C4-2B (cell line): ENCODE measurements around the gene PDLIM1.

Experiments used
- ZFX ChIP-seq: fragments of 450-650 bp; IDR thresholded peaks from 2 replicates; pipeline ENCODE4 v1.6.1; 2017
- TF ChIP-seq, protein P1 (sequence below): fragments of 450-650 bp; conservative IDR thresholded peaks from 2 replicates; pipeline ENCODE4 v1.5.1; 2017; ENCODE audit warnings: mild to moderate bottlenecking

DNA sequence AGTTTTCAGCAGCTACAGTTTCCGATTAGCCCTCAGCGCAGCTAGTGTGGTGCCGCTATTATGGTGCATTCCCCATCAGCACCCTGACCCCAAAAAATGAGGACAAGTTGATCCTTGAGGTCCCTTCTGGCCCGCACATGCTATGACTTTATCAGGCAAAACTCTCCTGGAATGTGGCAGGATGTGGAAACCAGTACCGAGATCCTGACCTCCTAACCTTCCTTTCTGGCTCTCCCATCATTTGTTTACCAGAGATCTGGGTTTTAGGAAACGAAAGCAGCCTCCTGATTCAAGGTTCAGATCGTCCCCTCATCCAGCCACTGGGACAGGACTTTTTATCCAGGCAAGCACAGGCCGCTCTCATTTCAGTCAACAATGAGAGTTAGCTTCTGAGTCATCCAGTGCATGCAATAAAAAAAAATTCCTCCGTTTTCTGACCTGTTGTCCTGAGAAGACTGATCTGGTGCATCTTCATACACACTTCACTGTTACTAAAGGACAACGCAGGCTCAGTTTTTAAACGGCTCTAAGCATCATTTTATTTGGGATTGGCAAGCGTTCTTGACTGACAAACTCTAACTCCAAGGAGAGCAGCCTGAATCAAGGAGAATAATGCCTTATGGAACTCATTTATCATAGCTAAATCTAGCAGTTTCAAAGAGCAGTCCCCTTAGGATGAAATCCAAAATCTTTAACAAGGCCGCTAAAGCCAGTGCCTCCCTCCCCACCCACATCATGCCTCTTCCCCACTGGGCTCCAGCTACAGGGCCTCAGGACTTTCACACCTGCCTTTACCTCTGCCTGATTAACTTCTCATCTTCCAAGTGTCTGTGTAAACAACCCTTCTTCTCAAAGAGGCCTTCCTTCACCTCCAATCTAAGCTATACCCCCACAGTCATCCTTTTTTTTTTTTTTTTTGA lies 17.1 kb downstream of the PDLIM1 start:
- TF ChIP-seq, protein P1, sequence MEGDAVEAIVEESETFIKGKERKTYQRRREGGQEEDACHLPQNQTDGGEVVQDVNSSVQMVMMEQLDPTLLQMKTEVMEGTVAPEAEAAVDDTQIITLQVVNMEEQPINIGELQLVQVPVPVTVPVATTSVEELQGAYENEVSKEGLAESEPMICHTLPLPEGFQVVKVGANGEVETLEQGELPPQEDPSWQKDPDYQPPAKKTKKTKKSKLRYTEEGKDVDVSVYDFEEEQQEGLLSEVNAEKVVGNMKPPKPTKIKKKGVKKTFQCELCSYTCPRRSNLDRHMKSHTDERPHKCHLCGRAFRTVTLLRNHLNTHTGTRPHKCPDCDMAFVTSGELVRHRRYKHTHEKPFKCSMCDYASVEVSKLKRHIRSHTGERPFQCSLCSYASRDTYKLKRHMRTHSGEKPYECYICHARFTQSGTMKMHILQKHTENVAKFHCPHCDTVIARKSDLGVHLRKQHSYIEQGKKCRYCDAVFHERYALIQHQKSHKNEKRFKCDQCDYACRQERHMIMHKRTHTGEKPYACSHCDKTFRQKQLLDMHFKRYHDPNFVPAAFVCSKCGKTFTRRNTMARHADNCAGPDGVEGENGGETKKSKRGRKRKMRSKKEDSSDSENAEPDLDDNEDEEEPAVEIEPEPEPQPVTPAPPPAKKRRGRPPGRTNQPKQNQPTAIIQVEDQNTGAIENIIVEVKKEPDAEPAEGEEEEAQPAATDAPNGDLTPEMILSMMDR = no peak
- TF ChIP-seq ZFX = no peak
